OCI-LY1 (cell line): ENCODE measurements around the gene TMEM151B.

Experiments used
- H2AFZ ChIP-seq: fragments of 200-600 bp; sonication (generic), shearing (Covaris generic); 2 replicates; pipeline ENCODE4 v1.6.0; 2014; ENCODE audit warnings: antibody characterized with exemption, mild to moderate bottlenecking, low read length
- H3F3A ChIP-seq: fragments of 200-600 bp; sonication (generic), shearing (Covaris generic); 2 replicates; pipeline ENCODE4 v1.6.0; 2014; ENCODE audit warnings: mild to moderate bottlenecking, antibody characterized with exemption, low read length, moderate library complexity; ENCODE audit not compliant: insufficient read depth
- H3K27ac ChIP-seq: fragments of 200-600 bp; sonication (generic); 2 replicates; pipeline ENCODE4 v1.5.1; 2014; ENCODE audit warnings: low read length, mixed run types, mild to moderate bottlenecking, low read depth; ENCODE audit not compliant: poor library complexity, severe bottlenecking
- H3K27me3 ChIP-seq: fragments of 200-600 bp; sonication (generic); 2 replicates; pipeline ENCODE4 v1.6.0; 2014; ENCODE audit warnings: antibody characterized with exemption, mild to moderate bottlenecking, low read length, moderate library complexity; ENCODE audit not compliant: insufficient read depth
- H3K36me3 ChIP-seq: fragments of 200-600 bp; sonication (generic); 2 replicates; pipeline ENCODE4 v1.6.1; 2014; ENCODE audit warnings: mild to moderate bottlenecking, antibody characterized with exemption, low read length, moderate library complexity, mixed read lengths; ENCODE audit not compliant: insufficient read depth
- H3K4me1 ChIP-seq: fragments of 200-600 bp; sonication (generic); 2 replicates; pipeline ENCODE4 v1.5.1; 2014; ENCODE audit warnings: mild to moderate bottlenecking, low read length, moderate library complexity; ENCODE audit not compliant: insufficient read depth, severe bottlenecking
- H3K4me2 ChIP-seq: fragments of 200-600 bp; sonication (generic), shearing (Covaris generic); 2 replicates; pipeline ENCODE4 v1.6.1; 2014; ENCODE audit warnings: low read length
- H3K4me3 ChIP-seq: fragments of 200-600 bp; sonication (generic); 2 replicates; pipeline ENCODE4 v1.5.1; 2014; ENCODE audit warnings: low read length, low read depth, mild to moderate bottlenecking, mixed read lengths; ENCODE audit not compliant: poor library complexity, severe bottlenecking
- H3K79me2 ChIP-seq: fragments of 200-600 bp; shearing (Covaris generic); 2 replicates; pipeline ENCODE4 v1.6.1; 2016; ENCODE audit warnings: mixed run types, low read length, mixed read lengths; ENCODE audit not compliant: insufficient read depth
- H3K9ac ChIP-seq: fragments of 200-600 bp; sonication (generic), shearing (Covaris generic); 2 replicates; pipeline ENCODE4 v1.6.1; 2014; ENCODE audit warnings: mild to moderate bottlenecking, low read length, mixed read lengths
- H3K9me2 ChIP-seq: fragments of 200-600 bp; sonication (generic), shearing (Covaris generic); 2 replicates; pipeline ENCODE4 v1.6.1; 2014; ENCODE audit warnings: low read depth, mild to moderate bottlenecking, low read length, mixed read lengths
- H3K9me3 ChIP-seq: fragments of 200-600 bp; shearing (Covaris generic); 2 replicates; pipeline ENCODE4 v1.6.1; 2014; ENCODE audit warnings: low read length, mixed read lengths
- H4K20me1 ChIP-seq: fragments of 200-600 bp; sonication (generic), shearing (Covaris generic); 2 replicates; pipeline ENCODE4 v1.6.0; 2016; ENCODE audit warnings: mild to moderate bottlenecking, low read length; ENCODE audit not compliant: insufficient read depth
- EZH2 ChIP-seq: fragments of 200-600 bp; sonication (generic), shearing (Covaris generic); IDR thresholded peaks from 2 replicates; pipeline ENCODE4 v1.8.0; 2017; ENCODE audit warnings: borderline replicate concordance, mixed run types, mild to moderate bottlenecking, antibody characterized with exemption, low read length, moderate library complexity, mixed read lengths
- TF ChIP-seq, protein P1 (sequence below): fragments of 200-600 bp; sonication (generic), shearing (Covaris generic); IDR thresholded peaks from 2 replicates; pipeline ENCODE4 v1.5.1; 2017; ENCODE audit warnings: mild to moderate bottlenecking, antibody characterized with exemption, low read length, moderate library complexity, mixed read lengths

TMEM151B gene

DNA sequence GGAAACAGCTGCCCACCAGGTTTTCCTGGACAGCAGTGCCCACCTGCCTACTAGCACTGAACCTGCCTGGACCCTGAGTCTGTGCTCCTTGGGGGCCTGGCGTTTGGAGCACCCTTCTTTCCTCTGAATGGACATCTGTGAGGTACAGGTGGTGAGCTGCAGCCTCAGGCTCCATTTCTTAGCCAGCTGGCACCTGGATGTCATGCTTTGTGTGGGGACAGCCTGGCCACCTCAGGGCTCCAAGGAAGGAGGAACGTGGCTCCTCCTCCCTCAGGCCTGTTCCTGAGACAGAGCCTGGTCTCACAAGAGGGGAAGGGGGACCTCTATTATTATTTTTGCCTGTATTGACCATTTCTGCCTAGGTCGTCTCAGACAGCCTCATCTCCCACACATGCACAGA lies 8.1 kb downstream of the TMEM151B start:
- no peak for TF ChIP-seq EZH2
- TF ChIP-seq, protein P1, sequence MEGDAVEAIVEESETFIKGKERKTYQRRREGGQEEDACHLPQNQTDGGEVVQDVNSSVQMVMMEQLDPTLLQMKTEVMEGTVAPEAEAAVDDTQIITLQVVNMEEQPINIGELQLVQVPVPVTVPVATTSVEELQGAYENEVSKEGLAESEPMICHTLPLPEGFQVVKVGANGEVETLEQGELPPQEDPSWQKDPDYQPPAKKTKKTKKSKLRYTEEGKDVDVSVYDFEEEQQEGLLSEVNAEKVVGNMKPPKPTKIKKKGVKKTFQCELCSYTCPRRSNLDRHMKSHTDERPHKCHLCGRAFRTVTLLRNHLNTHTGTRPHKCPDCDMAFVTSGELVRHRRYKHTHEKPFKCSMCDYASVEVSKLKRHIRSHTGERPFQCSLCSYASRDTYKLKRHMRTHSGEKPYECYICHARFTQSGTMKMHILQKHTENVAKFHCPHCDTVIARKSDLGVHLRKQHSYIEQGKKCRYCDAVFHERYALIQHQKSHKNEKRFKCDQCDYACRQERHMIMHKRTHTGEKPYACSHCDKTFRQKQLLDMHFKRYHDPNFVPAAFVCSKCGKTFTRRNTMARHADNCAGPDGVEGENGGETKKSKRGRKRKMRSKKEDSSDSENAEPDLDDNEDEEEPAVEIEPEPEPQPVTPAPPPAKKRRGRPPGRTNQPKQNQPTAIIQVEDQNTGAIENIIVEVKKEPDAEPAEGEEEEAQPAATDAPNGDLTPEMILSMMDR = no peak

DNA sequence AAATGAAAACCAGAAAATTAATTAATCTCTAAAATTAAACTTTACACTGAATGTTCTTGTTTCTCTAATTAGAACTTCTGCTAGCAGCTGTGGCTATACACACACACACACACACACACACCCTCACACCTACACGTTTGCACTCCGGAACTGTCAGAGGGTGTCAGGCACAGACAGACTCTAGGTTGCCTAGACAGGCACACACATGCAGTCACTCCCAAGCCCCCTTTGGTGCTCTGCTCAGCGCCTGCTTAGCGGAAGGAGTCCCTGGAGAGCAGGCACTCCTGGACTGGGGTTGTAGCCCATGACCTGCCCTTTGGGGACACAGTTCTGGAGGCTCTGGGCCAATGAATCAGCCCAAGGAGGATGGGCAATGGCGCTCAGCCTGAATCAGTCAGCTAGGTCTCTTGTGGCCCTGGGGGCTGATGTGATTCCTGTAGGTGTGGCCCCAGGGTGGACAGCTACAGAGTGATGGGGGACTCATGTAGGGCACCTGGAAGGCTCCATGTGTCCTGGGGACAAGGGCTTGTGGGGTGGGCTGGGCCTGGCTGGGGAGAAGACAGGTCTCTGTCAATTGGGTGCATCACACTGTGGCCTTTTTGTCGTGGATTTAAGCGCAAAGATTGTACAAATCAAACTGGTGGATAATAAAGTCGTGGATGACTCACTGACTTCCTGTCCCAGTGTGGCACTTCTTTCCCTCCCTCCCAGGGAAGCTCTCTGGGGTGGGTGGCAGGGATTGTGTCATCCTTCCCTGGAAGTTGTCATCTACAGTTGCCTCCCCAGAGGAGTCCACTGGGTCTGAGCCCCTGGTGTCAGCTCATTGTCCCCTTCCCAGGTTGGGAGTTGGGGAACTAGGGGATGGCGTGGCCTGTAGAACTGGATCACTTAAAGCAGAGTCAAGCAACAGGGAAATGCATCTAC lies 8.8 kb downstream of the TMEM151B start:
- Histone ChIP-seq H3F3A (no peaks in the 10 kb centered on the region), H3K27me3 (no peaks in the 10 kb centered on the region), H4K20me1 (no peaks in the 10 kb centered on the region), H3K27ac (no peak overlapping the region), H3K4me3 (no peak overlapping the region), H3K9ac (no peak overlapping the region), H3K36me3 (no peaks in the 10 kb centered on the region), H3K9me2 (no peaks in the 10 kb centered on the region), H2AFZ (no peak overlapping the region), H3K9me3 (no peaks in the 10 kb centered on the region), H3K4me1 (no peaks in the 10 kb centered on the region), H3K4me2 (no peak overlapping the region), H3K79me2 (no peaks in the 10 kb centered on the region)
- TF ChIP-seq, protein P1 = no peak
- no peak for TF ChIP-seq EZH2

More for the DNA sequence above, 8.1 kb downstream of the TMEM151B start:
- H3K9me2 ChIP-seq = no peaks in the 10 kb centered on the region
- H3K27me3 ChIP-seq = no peaks in the 10 kb centered on the region
- no peak overlapping the region for H3K4me3 ChIP-seq
- H3K4me1 ChIP-seq = no peaks in the 10 kb centered on the region
- no peaks in the 10 kb centered on the region for H3K9me3 ChIP-seq
- H4K20me1 ChIP-seq = no peaks in the 10 kb centered on the region
- H3K4me2 ChIP-seq = no peak overlapping the region
- no peaks in the 10 kb centered on the region for H3K36me3 ChIP-seq
- H2AFZ ChIP-seq = no peak overlapping the region
- H3K79me2 ChIP-seq = no peaks in the 10 kb centered on the region
- H3K27ac ChIP-seq = no peak overlapping the region
- no peak overlapping the region for H3K9ac ChIP-seq
- no peaks in the 10 kb centered on the region for H3F3A ChIP-seq

DNA sequence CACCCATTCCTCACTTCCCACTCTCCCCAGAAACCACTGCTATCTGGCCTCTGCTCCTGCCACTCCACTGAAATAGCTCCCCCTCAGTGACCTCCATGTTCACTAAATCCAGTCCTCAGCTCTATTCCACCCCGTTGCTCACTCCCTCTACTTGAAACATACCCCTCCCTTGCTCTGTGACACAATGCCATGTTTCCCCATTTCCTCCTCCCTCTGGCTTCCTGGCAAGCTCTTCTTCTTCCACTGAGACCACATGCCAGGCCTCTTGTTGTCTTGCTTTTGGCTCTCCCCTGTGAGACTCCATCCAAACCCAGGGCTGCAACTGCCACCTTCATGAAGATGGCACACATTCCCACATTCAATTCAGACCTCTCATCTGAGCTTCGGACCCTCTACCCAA lies 13.9 kb downstream of the TMEM151B start:
- TF ChIP-seq, protein P1 = no peak
- no peak for TF ChIP-seq EZH2
- H3K27ac ChIP-seq = no peak overlapping the region
- no peaks in the 10 kb centered on the region for H3K9me2 ChIP-seq
- H3K9ac ChIP-seq = no peak overlapping the region
- H4K20me1 ChIP-seq = no peaks in the 10 kb centered on the region
- H3K27me3 ChIP-seq = 0 out of 2 replicates have a peak, but pooled peaks cover 3% of the 10 kb centered on the region
- no peak overlapping the region for H3K4me3 ChIP-seq
- no peaks in the 10 kb centered on the region for H3K4me1 ChIP-seq
- H2AFZ ChIP-seq = no peak overlapping the region
- no peaks in the 10 kb centered on the region for H3K36me3 ChIP-seq
- H3K9me3 ChIP-seq = no peaks in the 10 kb centered on the region
- no peaks in the 10 kb centered on the region for H3F3A ChIP-seq
- H3K79me2 ChIP-seq = no peaks in the 10 kb centered on the region
- H3K4me2 ChIP-seq = no peak overlapping the region
